ENCODE measurements around the gene IKZF3. TPM values are rescaled to one million over a fixed set of nuclear protein-coding genes. Genes with fewer than 3 reads are reported as not detected.

The IKZF3 gene
- total RNA-seq, 2 donors from 2014 or later: 4.8 to 5.6 TPM

DNA sequence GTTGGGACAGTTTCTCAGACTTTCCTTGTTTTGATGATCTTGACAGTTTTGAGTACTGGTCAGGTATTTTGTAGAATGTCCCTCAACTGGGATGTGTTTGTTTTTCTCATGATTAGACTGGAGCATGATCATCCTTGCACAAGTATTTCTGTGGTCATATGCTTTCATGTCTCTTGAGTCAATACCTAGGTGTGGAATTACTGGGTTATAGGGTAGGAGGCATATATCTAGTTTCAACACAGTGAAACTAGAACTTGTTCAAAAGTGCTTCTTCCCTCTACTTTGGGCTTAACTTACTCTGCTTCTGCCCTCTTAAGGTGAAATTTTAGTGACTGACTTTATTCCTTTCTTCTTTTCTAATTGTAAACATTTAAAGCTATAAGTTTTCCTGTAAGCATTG lies 30.1 kb downstream of the IKZF3 start:
- DNase-seq (ENCODE audit: low spot score): no peak
- no peaks in the 10 kb centered on the region for H3K4me1 ChIP-seq (ENCODE audit: control insufficient read depth in 1 of 2, low read depth in 2 of 2)

DNA sequence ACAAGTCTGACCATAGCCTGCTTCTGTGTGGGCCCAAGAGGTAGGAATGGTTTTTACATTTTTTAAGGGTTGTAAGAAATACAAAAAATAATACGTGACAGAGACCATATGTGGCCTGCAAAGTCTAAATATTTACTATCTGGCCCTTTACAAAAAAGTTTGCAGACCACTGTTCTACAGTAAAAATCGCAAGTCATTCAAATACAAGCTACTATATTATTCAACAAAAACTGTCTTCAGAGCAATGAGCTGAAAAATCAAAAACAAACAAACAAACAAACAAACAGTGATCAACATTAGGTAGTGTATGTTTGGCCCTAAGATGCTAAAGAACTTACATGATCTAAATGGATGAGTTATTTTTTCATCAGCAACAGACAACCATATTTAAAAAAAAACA lies 32.5 kb downstream of the IKZF3 start:
- H3K4me3 ChIP-seq: no peak overlapping the region
- H3K9me3 ChIP-seq: no peaks in the 10 kb centered on the region
- H3K27me3 ChIP-seq (replicated peaks; ENCODE audit: insufficient read depth): no peaks in the 10 kb centered on the region
- H3K4me1 ChIP-seq (ENCODE audit: control insufficient read depth in 1 of 2, low read depth in 2 of 2): no peaks in the 10 kb centered on the region
- ATAC-seq (ENCODE audit: insufficient number of reproducible peaks, low FRiP score, low read depth) (no peak), DNase-seq (ENCODE audit: low spot score) (no peak)
- no peaks in the 10 kb centered on the region for H3K36me3 ChIP-seq
- TF ChIP-seq, protein P1, sequence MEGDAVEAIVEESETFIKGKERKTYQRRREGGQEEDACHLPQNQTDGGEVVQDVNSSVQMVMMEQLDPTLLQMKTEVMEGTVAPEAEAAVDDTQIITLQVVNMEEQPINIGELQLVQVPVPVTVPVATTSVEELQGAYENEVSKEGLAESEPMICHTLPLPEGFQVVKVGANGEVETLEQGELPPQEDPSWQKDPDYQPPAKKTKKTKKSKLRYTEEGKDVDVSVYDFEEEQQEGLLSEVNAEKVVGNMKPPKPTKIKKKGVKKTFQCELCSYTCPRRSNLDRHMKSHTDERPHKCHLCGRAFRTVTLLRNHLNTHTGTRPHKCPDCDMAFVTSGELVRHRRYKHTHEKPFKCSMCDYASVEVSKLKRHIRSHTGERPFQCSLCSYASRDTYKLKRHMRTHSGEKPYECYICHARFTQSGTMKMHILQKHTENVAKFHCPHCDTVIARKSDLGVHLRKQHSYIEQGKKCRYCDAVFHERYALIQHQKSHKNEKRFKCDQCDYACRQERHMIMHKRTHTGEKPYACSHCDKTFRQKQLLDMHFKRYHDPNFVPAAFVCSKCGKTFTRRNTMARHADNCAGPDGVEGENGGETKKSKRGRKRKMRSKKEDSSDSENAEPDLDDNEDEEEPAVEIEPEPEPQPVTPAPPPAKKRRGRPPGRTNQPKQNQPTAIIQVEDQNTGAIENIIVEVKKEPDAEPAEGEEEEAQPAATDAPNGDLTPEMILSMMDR (IDR thresholded peaks at IDR 0.05): no peak
- no peak overlapping the region for H3K27ac ChIP-seq

More for the DNA sequence above, 30.1 kb downstream of the IKZF3 start:
- Histone ChIP-seq H3K4me3 (no peak overlapping the region), H3K9me3 (peaks cover 12% of the 10 kb centered on the region), H3K27me3 (replicated peaks; ENCODE audit: insufficient read depth) (no peaks in the 10 kb centered on the region), H3K36me3 (no peaks in the 10 kb centered on the region), H3K27ac (no peak overlapping the region)
- no peak for ATAC-seq (ENCODE audit: insufficient number of reproducible peaks, low FRiP score, low read depth)
- TF ChIP-seq, protein P1 (IDR thresholded peaks at IDR 0.05): no peak

DNA sequence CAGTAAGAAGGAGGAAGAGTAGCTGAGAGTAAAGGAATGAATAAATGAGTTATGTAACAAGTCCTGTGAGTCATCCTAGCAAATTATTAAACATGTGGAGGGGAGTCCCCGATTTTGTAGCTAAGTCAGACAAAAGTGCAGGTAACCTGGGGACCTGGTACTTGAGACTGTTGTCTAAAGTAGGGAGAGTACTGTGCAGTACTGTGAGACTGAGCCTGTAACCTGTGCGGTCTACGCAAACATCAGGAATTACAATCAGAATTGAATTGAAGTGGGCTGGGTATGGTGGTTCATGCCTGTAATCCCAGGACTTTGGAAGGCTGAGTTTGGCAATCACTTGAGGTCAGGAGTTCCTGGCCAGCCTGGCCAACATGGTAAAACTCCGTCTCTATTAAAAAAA lies 35.7 kb downstream of the IKZF3 start:
- Histone ChIP-seq H3K4me1 (ENCODE audit: control insufficient read depth in 1 of 2, low read depth in 2 of 2) (no peaks in the 10 kb centered on the region), H3K4me3 (no peak overlapping the region), H3K9me3 (no peaks in the 10 kb centered on the region), H3K36me3 (no peaks in the 10 kb centered on the region), H3K27me3 (replicated peaks; ENCODE audit: insufficient read depth) (no peaks in the 10 kb centered on the region), H3K27ac (no peak overlapping the region)
- no peak for DNase-seq (ENCODE audit: low spot score)
- ATAC-seq (ENCODE audit: insufficient number of reproducible peaks, low FRiP score, low read depth): no peak
- TF ChIP-seq, protein P1 (IDR thresholded peaks at IDR 0.05): no peak

DNA sequence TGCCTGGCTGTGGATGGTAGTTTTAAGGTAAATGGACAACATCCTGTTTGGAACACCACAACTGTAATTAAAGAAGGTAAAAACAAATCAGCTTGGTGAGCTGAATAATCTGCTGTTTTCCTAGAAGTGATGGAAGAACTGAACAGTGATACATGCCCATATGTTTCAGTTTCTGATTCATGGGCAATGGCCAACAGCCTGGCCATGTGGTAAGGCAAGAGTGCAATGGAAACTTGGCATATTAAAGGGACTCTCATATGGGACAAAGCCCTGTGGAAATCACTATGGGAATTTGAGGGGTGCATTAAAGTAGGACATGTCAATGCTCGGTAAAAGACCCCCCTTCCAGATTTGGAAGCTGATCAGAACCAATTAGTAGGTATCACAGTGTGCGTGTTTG lies 37.8 kb downstream of the IKZF3 start:
- Histone ChIP-seq H3K9me3 (no peaks in the 10 kb centered on the region), H3K36me3 (no peaks in the 10 kb centered on the region), H3K4me1 (ENCODE audit: control insufficient read depth in 1 of 2, low read depth in 2 of 2) (no peaks in the 10 kb centered on the region), H3K4me3 (no peak overlapping the region), H3K27ac (no peak overlapping the region), H3K27me3 (replicated peaks; ENCODE audit: insufficient read depth) (no peaks in the 10 kb centered on the region)
- TF ChIP-seq, protein P1 (IDR thresholded peaks at IDR 0.05): no peak
- ATAC-seq (ENCODE audit: insufficient number of reproducible peaks, low FRiP score, low read depth) (no peak), DNase-seq (ENCODE audit: low spot score) (no peak)

DNA sequence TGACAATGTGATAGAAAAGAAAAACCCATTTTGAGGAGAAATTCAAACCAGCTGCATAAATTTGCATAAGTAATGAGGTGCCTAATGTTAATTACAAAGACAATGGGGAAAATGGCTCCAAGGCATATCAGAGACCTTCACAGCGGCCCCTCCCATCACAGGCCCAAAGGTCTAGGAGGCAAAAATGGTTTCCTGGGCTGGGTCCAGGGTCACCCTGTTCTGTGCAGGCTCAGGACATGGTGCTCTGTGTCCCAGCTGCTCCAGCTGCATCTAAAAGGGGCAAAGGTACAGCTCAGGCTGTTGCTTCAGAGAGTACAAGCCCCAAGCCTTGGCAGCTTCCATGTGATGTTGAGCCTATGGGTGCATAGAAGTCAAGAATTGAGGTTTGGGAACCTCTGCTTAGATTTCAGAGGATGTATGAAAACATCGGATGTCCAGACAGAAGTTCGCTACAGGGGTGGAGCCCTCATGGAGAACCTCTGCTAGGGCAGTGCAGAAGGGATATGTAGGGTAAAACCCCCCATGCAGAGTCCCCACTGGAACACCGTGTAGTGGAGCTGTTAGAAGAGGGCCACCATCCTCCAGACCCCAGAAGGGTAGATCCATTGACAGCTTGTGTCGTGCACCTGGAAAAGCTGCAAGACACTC lies 40.6 kb downstream of the IKZF3 start:
- H3K36me3 ChIP-seq: no peaks in the 10 kb centered on the region
- DNase-seq (ENCODE audit: low spot score) (no peak), ATAC-seq (ENCODE audit: insufficient number of reproducible peaks, low FRiP score, low read depth) (no peak)
- H3K27me3 ChIP-seq (replicated peaks; ENCODE audit: insufficient read depth): no peaks in the 10 kb centered on the region
- H3K27ac ChIP-seq: no peak overlapping the region
- H3K4me1 ChIP-seq (ENCODE audit: control insufficient read depth in 1 of 2, low read depth in 2 of 2): no peaks in the 10 kb centered on the region
- no peaks in the 10 kb centered on the region for H3K9me3 ChIP-seq
- H3K4me3 ChIP-seq: no peak overlapping the region
- TF ChIP-seq, protein P1 (IDR thresholded peaks at IDR 0.05): no peak

Data from thoracic aorta (tissue), 2 donors.